ENCODE results near the gene UVRAG. TPM values are rescaled to one million over a fixed set of nuclear protein-coding genes. Genes with fewer than 3 reads are reported as not detected.
A peak's percentile ranks its signal among the peaks of the same experiment; 100 is the strongest.

The UVRAG gene
- total and polyA plus RNA-seq, 4 donors = 8.7 to 53.2 (median 18.3) TPM

GRCh38 chr11:75792997-75793800, 21.8 kb upstream of the UVRAG start:
- no peak for TF ChIP-seq CTCF (IDR thresholded peaks at IDR 0.05; ENCODE audit: control extremely low read depth, extremely low read depth)
- ATAC-seq (ENCODE audit: insufficient read depth, low FRiP score) (no peak), DNase-seq (peak; percentile 7 to 35 (median 29))
- Histone ChIP-seq H3K4me1 (ENCODE audit: control insufficient read depth in 5 of 5, insufficient read depth in 5 of 5, low read length in 5 of 5) (peaks cover 0 to 7% (median 0%) of the 10 kb centered on the region in 5 donors), H3K36me3 (ENCODE audit: control insufficient read depth in 4 of 4, insufficient read depth in 4 of 4, low read length in 4 of 4) (no peaks in the 10 kb centered on the region), H3K27me3 (ENCODE audit: control insufficient read depth in 3 of 3, insufficient read depth in 3 of 3, low read length in 2 of 3) (no peaks in the 10 kb centered on the region), H3K9me3 (ENCODE audit: control insufficient read depth in 4 of 4, insufficient read depth in 3 of 4, low read length in 3 of 4) (no peaks in the 10 kb centered on the region), H3K27ac (ENCODE audit: low read depth in 1 of 2, low read length in 1 of 2) (no peak overlapping the region), H3K4me3 (no peak overlapping the region), H3K9ac (ENCODE audit: insufficient read depth in 1 of 2, low read length in 2 of 2) (no peak overlapping the region)
- WGBS, 2 donors = 82 to 88% methylated on average over 12 of the region's 12 CpGs

GRCh38 chr11:75793966-75794365, 21.0 kb upstream of the UVRAG start:
- WGBS, 2 donors = 93 to 96% methylated on average over 2 of the region's 2 CpGs
- ATAC-seq (ENCODE audit: insufficient read depth, low FRiP score) = no peak

GRCh38 chr11:75795276-75796090, 19.5 kb upstream of the UVRAG start:
- no peaks in the 10 kb centered on the region for H3K36me3 ChIP-seq (ENCODE audit: control insufficient read depth in 4 of 4, insufficient read depth in 4 of 4, low read length in 4 of 4)
- no peak overlapping the region for H3K9ac ChIP-seq (ENCODE audit: insufficient read depth in 1 of 2, low read length in 2 of 2)
- no peak overlapping the region for H3K4me3 ChIP-seq
- peaks cover 0 to 7% (median 0%) of the 10 kb centered on the region in 5 donors for H3K4me1 ChIP-seq (ENCODE audit: control insufficient read depth in 5 of 5, insufficient read depth in 5 of 5, low read length in 5 of 5)
- 81 to 86% methylated on average over 4 of the region's 4 CpGs for WGBS, 2 donors
- no peaks in the 10 kb centered on the region for H3K27me3 ChIP-seq (ENCODE audit: control insufficient read depth in 3 of 3, insufficient read depth in 3 of 3, low read length in 2 of 3)
- H3K9me3 ChIP-seq (ENCODE audit: control insufficient read depth in 4 of 4, insufficient read depth in 3 of 4, low read length in 3 of 4) = no peaks in the 10 kb centered on the region
- no peak overlapping the region for H3K27ac ChIP-seq (ENCODE audit: low read depth in 1 of 2, low read length in 1 of 2)
- no peak for ATAC-seq (ENCODE audit: insufficient read depth, low FRiP score)
- no peak for TF ChIP-seq CTCF (IDR thresholded peaks at IDR 0.05; ENCODE audit: control extremely low read depth, extremely low read depth)
- DNase-seq = no peak

More at GRCh38 chr11:75793966-75794365, 21.0 kb upstream of the UVRAG start:
- no peak overlapping the region for H3K9ac ChIP-seq (ENCODE audit: insufficient read depth in 1 of 2, low read length in 2 of 2)
- TF ChIP-seq CTCF (IDR thresholded peaks at IDR 0.05; ENCODE audit: control extremely low read depth, extremely low read depth) = no peak
- no peaks in the 10 kb centered on the region for H3K36me3 ChIP-seq (ENCODE audit: control insufficient read depth in 4 of 4, insufficient read depth in 4 of 4, low read length in 4 of 4)
- H3K27me3 ChIP-seq (ENCODE audit: control insufficient read depth in 3 of 3, insufficient read depth in 3 of 3, low read length in 2 of 3) = no peaks in the 10 kb centered on the region
- no peak overlapping the region for H3K4me3 ChIP-seq
- H3K9me3 ChIP-seq (ENCODE audit: control insufficient read depth in 4 of 4, insufficient read depth in 3 of 4, low read length in 3 of 4) = no peaks in the 10 kb centered on the region
- peaks cover 0 to 7% (median 0%) of the 10 kb centered on the region in 5 donors for H3K4me1 ChIP-seq (ENCODE audit: control insufficient read depth in 5 of 5, insufficient read depth in 5 of 5, low read length in 5 of 5)
- no peak overlapping the region for H3K27ac ChIP-seq (ENCODE audit: low read depth in 1 of 2, low read length in 1 of 2)
- DNase-seq = no peak

All from lung (tissue), 12 donors.